ENCODE results near the gene CNKSR3.

Gene CNKSR3

DNA sequence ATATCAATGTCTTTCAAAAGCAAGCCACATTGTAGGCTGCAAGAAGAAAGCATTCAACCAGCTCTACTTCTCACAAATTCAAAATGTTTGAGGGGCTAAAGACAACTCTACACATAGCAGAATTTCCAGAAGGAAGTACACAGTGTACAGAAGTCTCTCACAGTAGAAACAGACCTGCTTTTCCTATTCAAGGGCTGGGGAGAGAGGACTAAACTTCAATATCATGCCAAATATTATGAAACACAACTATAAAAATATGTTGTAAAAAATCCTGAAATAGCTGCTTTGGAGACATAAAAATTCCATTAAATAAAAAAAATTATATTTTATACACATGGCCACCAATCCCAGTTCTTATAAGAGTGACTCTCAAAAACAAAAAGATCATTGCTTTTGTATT is 83.0 kb downstream of the CNKSR3 start:
- Mint-ChIP-seq H3K27me3 (ENCODE audit: low read depth) (peaks cover 5% of the 10 kb centered on the region), H3K4me3 (no peak overlapping the region), H3K36me3 (ENCODE audit: low read depth) (no peaks in the 10 kb centered on the region), H3K4me1 (ENCODE audit: low read depth) (no peaks in the 10 kb centered on the region), H3K9me3 (peaks cover 4% of the 10 kb centered on the region), H3K27ac (no peak overlapping the region)

DNA sequence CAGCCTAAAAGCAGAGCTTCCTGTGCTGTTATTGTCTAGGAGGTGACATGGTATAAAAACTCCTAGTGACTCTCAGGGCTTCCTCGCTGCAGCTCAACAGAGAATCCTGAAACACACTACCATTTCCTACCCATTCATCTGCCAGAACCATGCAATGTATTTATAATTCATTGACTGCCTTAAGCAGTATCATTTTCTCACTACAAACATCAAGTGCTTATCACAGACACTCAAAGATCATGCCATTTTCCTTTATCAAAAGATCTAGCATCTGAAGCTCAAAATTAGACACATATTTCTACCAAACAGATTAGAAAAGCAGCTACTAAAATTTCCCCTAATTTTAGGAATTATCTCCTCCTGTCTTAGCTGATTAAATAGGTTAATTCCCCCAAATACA is 83.5 kb downstream of the CNKSR3 start:
- H3K36me3 Mint-ChIP-seq (ENCODE audit: low read depth) = no peaks in the 10 kb centered on the region
- H3K4me1 Mint-ChIP-seq (ENCODE audit: low read depth) = no peaks in the 10 kb centered on the region
- H3K4me3 Mint-ChIP-seq = no peak overlapping the region
- peaks cover under 1% of the 10 kb centered on the region for H3K27me3 Mint-ChIP-seq (ENCODE audit: low read depth)
- no peaks in the 10 kb centered on the region for H3K9me3 Mint-ChIP-seq
- H3K27ac Mint-ChIP-seq = no peak overlapping the region

DNA sequence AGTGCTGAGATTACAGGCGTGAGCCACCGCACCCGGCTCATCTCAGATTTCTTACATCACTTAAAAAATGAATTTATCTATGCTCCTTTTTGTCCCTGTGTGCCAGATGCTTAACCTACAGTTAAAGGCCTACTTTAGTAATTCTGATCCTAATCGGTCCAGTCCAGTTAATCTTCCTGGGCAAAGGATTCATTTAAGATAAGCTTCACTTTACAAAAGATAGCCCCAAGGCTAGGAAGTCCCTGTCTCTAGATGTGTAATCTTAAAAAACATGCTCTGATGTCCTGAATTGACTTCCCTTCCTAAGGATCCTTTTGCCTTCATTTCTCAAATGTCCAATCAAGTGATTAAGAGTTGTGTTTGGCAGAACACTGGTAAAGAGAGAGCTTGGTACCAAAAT is 85.5 kb downstream of the CNKSR3 start:
- H3K27ac Mint-ChIP-seq = no peak overlapping the region
- H3K4me3 Mint-ChIP-seq = no peak overlapping the region
- H3K4me1 Mint-ChIP-seq (ENCODE audit: low read depth) = no peaks in the 10 kb centered on the region
- no peaks in the 10 kb centered on the region for H3K27me3 Mint-ChIP-seq (ENCODE audit: low read depth)
- H3K36me3 Mint-ChIP-seq (ENCODE audit: low read depth) = no peaks in the 10 kb centered on the region
- H3K9me3 Mint-ChIP-seq = no peaks in the 10 kb centered on the region

DNA sequence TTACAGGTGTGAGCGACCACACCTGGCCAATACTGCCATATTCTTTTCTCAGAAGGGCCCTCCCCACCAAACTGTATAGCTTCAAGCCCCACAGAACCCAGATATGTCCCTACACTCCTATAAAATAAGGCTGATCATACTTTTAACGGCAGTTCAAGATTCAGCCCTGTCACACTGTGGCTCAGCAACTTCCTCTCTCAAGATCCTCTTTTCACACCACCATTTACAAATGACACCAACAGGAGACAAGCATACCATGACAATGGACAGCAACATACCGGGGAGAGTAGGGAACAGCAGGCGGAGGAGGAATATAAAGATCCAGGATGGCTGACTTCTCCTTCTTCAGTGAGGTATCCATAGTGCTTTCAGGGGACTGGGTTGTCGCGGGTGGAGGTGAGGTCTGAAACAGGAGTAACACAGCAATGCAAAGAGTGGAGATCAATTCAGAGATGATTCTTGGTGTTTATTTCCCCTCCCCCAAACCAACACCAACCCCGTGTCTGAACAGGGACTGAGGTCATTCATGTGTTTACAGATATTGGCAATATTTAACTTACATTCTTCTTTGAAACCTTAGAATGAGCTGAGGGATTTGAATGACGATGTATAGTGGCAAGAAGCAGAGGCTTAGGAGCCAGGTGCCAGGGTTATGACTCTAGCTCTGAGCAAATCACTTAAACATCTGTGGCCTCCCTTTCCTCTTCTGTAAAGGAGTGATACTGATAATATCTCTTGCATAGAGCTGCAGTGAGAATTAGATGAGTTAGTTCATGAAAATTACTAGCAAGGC is 96.3 kb downstream of the CNKSR3 start:
- Mint-ChIP-seq H3K9me3 (no peaks in the 10 kb centered on the region), H3K4me1 (ENCODE audit: low read depth) (peaks cover 3% of the 10 kb centered on the region), H3K27ac (no peak overlapping the region), H3K36me3 (ENCODE audit: low read depth) (no peaks in the 10 kb centered on the region), H3K4me3 (no peak overlapping the region), H3K27me3 (ENCODE audit: low read depth) (no peaks in the 10 kb centered on the region)

DNA sequence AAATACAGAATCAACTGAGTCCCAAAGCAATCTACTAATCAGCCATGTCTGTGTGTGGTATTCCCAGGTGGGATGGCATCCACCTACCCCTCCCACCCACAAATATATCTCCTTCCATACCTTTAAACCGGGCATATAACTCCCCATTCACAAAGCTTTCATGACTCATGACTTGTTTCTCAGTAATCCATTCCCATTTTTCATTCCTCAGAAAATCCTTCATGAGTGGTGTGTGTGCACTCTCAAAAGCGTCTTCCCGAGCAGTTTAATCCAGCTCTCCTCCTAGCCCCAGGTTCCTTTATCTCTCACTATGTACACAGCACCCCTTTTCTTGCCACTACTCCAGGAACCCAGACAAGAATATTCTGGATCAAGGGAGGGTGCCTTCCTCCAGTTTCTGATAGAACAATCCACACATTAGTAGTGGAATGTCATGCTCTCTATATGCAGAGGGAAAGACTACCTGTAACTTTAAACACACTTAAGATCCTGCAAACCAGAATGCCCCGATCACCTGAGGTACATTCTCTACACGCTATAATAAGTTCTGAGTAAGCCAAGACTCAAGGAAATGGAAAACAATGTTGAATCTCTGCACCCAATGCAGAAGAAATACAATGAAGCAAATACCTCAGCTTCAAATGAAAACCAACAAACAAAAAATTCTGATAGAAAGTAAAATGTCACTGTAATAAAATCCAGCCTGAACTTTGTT is 98.2 kb downstream of the CNKSR3 start:
- H3K27ac Mint-ChIP-seq = no peak overlapping the region
- H3K36me3 Mint-ChIP-seq (ENCODE audit: low read depth) = no peaks in the 10 kb centered on the region
- no peaks in the 10 kb centered on the region for H3K9me3 Mint-ChIP-seq
- peaks cover 3% of the 10 kb centered on the region for H3K4me1 Mint-ChIP-seq (ENCODE audit: low read depth)
- H3K27me3 Mint-ChIP-seq (ENCODE audit: low read depth) = no peaks in the 10 kb centered on the region
- H3K4me3 Mint-ChIP-seq = no peak overlapping the region

DNA sequence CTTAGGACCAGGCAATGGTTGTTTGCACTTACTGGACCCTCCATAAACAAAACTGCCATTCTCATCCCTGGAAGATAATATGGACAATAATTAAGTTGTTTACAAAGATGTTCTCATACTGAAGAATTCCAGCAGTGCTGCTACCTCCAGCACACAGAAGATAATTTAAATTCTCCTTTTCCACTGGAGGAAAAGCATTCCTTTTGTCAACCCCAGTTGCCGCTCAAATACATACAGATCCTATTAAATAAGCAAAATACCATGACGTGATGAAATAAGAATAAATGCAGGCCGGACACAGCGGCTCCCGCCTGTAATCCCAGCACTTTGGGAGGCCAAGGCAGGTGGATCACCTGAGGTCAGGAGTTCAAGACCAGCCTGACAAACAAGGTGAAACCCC is 99.4 kb downstream of the CNKSR3 start:
- Mint-ChIP-seq H3K36me3 (ENCODE audit: low read depth) (no peaks in the 10 kb centered on the region), H3K4me3 (no peak overlapping the region), H3K4me1 (ENCODE audit: low read depth) (peaks cover 3% of the 10 kb centered on the region), H3K27me3 (ENCODE audit: low read depth) (no peaks in the 10 kb centered on the region), H3K27ac (no peak overlapping the region), H3K9me3 (no peaks in the 10 kb centered on the region)

DNA sequence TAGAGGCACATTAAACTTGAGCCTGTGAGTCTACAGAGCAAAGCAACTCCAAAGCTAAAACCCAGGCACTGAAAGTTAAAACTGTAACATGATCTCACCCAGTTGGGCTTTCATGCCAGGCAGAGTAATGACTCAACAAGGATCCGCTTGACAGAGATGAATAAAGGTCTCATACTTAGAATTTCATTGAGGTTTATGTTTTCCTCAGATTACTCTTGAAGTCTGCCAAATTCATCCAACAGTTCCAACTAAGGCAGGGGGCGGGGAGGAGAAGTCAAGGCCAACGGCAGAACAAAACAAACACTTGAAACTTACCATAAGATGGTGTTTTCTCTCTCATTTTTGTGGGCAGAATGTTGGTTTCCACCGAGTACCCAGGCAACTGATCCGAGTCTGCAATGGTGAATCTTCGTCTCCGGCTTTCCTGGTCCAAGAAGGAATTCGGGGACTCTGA is 99.8 kb downstream of the CNKSR3 start:
- no peaks in the 10 kb centered on the region for H3K9me3 Mint-ChIP-seq
- H3K4me3 Mint-ChIP-seq = no peak overlapping the region
- H3K4me1 Mint-ChIP-seq (ENCODE audit: low read depth) = peaks cover 3% of the 10 kb centered on the region
- H3K27ac Mint-ChIP-seq = no peak overlapping the region
- H3K36me3 Mint-ChIP-seq (ENCODE audit: low read depth) = no peaks in the 10 kb centered on the region
- no peaks in the 10 kb centered on the region for H3K27me3 Mint-ChIP-seq (ENCODE audit: low read depth)

DNA sequence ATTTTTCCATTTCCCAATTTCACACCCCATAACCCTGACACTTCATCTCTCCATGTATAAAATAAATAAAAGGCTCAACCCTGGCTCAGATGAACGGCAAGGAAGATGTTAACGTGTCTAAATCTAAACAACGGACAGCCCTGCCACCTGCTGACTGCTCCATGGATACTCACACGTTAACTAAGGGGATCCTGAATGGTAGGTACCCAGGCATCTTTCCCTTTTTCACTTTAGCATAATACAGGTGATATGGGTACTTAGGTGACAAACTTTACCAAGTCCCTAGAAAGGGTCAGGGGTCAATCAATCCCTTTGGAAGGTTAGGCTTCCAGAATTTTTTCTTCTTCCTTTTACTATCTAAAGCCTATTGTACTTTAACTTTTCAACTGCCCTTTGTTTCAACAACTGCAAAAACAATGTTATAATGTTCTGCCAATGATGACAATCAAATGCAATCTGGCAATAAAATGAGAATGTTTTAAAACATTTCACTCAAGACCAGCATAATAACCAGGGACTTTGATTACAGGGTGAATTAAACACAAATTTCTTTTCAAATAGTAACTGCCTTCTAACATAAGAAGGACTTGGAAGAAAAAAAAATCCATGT is 101.5 kb downstream of the CNKSR3 start:
- Mint-ChIP-seq H3K27me3 (ENCODE audit: low read depth) (no peaks in the 10 kb centered on the region), H3K27ac (no peak overlapping the region), H3K36me3 (ENCODE audit: low read depth) (no peaks in the 10 kb centered on the region), H3K9me3 (no peaks in the 10 kb centered on the region), H3K4me1 (ENCODE audit: low read depth) (peaks cover 3% of the 10 kb centered on the region), H3K4me3 (no peak overlapping the region)

DNA sequence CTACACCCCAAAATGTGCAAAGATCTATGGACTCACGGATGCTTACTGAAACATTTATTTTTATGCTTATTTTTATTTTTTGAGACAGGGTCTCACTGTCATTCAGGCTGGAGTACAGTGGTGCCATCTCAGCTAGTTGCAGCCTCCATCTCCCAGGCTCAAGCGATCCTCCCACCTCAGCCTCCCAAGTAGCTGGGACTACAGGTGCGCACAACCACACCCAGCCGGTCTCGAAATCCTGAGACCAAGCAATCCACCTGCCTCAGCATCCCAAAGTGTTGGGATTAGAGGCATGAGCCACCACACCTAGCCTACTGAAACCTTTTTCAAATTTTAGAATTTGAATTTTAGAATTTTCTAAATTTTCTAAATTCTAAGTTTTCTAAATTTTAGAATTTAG is 103.0 kb downstream of the CNKSR3 start:
- H3K27ac Mint-ChIP-seq = no peak overlapping the region
- H3K9me3 Mint-ChIP-seq = no peaks in the 10 kb centered on the region
- H3K36me3 Mint-ChIP-seq (ENCODE audit: low read depth) = no peaks in the 10 kb centered on the region
- peaks cover 3% of the 10 kb centered on the region for H3K4me1 Mint-ChIP-seq (ENCODE audit: low read depth)
- no peaks in the 10 kb centered on the region for H3K27me3 Mint-ChIP-seq (ENCODE audit: low read depth)
- H3K4me3 Mint-ChIP-seq = no peak overlapping the region

DNA sequence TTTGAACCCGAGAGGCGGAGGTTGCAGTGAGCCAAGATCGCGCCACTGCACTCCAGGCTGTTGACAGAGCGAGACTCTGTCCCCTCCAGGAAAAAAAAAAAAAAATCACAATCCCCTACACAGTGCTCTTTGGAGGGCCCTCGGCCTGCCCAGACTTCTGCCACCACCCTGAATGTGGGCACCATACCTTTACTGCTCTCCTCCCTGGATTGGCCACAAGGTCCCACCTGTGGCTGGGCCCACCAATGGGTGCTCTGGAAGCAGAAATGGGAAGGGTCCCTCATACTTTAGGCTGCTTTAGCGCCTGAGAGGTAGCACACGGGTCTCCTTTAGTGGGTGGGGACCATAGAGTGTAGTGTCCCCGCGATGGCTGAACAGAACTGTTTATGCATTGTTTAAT is 103.6 kb downstream of the CNKSR3 start:
- H3K27ac Mint-ChIP-seq = no peak overlapping the region
- H3K36me3 Mint-ChIP-seq (ENCODE audit: low read depth) = no peaks in the 10 kb centered on the region
- H3K4me3 Mint-ChIP-seq = no peak overlapping the region
- no peaks in the 10 kb centered on the region for H3K27me3 Mint-ChIP-seq (ENCODE audit: low read depth)
- H3K4me1 Mint-ChIP-seq (ENCODE audit: low read depth) = peaks cover 3% of the 10 kb centered on the region
- H3K9me3 Mint-ChIP-seq = no peaks in the 10 kb centered on the region

DNA sequence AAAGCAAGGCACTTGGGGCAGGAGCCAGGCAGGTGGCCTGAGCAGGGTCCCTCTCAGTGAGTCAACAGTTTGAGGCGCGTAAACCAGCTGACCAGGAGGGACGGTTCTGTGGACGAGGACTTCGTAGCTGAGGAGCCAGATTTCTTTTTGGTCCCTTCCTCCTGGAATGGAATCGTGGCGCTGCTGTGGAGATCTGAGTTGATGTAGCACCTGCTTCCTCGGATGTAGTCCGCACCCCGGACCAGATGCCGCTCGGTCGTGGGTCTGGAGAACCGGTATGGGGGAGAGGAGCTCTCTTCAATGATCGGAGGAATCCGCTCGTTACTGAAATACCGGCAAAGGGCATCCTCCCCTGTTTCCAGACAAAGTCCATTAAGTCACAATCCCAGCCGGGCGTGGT is 104.2 kb downstream of the CNKSR3 start:
- H3K4me1 Mint-ChIP-seq (ENCODE audit: low read depth) = peaks cover 3% of the 10 kb centered on the region
- H3K4me3 Mint-ChIP-seq = no peak overlapping the region
- no peaks in the 10 kb centered on the region for H3K9me3 Mint-ChIP-seq
- H3K27ac Mint-ChIP-seq = no peak overlapping the region
- H3K36me3 Mint-ChIP-seq (ENCODE audit: low read depth) = no peaks in the 10 kb centered on the region
- H3K27me3 Mint-ChIP-seq (ENCODE audit: low read depth) = no peaks in the 10 kb centered on the region

DNA sequence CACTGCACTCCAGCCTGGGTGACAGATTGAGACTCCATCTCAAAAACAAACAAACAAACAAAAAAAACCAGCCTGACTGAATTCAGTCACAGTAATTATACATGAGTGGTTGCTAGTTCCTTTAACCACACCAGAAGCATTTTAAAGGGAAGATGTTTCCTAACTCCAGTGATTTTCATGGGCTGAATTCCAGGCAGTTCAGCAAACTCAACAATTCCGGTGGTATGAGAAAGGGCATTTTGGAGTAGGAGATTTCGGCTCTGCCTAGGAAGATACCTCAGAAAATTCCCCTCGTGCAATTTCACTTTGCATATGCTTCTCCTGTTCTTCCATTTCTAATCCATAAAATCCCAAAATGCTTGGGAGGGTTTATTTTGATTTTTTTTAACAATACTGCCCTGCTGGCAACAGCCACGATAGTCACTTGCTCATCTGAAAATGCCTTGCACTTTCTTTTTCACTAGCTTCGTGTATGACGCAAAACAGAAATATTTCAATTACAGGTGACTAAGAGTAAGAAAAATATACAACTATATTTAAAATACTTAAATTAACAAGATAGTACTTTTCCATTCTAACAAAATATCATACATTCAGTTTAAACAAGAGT is 105.6 kb downstream of the CNKSR3 start:
- Mint-ChIP-seq H3K36me3 (ENCODE audit: low read depth) (no peaks in the 10 kb centered on the region), H3K27me3 (ENCODE audit: low read depth) (no peaks in the 10 kb centered on the region), H3K27ac (no peak overlapping the region), H3K4me1 (ENCODE audit: low read depth) (no peaks in the 10 kb centered on the region), H3K4me3 (no peak overlapping the region), H3K9me3 (no peaks in the 10 kb centered on the region)

DNA sequence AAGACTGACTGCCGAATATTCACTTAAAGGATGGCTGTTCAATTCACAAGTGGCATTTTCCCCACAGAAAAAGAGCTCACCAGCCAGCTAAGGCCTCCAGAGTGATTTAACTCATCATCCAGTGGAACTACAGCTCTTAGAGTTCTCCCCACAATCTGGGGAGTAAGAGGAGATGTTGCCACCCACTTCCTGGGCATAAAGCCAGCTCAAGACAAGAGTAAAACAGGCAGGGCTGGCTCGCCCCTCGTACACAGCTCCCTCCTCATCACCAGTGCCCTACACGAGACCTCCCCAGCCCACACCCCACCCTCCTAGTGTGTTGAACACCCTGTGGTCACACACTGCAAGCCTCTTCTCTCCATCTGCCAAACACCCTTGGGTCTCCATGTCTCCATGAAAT is 106.7 kb downstream of the CNKSR3 start:
- Mint-ChIP-seq H3K36me3 (ENCODE audit: low read depth) (no peaks in the 10 kb centered on the region), H3K9me3 (no peaks in the 10 kb centered on the region), H3K27ac (no peak overlapping the region)

DNA sequence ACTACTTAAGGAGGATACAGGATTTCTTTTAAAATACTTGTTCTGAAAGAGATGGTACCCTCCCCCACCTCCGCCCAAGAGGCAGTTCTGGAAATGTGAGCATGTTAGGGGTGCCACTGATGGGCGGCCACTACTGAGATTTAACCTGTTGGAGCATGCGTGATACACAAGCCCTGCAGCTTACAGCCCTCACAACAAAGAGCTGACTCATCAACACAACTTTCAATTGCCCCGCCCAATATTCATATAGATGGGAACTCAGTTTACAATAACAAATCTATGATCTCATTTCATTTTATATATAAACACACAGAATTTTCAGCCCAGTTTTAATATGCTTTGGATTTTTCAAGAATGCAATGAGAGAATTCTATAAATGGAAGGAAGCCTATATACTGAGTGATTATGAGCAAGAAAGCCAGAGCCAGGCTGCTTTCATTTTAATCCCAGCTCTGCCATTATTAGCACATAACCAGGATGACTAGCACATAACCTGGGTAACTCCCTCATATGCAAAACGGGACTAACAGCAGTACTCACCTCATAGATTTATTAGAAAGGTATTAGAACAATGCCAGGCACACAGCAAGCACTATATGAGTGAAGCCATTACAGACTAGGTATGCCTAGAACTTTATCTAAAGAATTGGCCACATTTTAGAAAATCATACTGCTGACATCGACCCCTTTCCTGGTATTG is 108.3 kb downstream of the CNKSR3 start:
- Mint-ChIP-seq H3K36me3 (ENCODE audit: low read depth) (no peaks in the 10 kb centered on the region), H3K4me1 (ENCODE audit: low read depth) (no peaks in the 10 kb centered on the region), H3K27me3 (ENCODE audit: low read depth) (no peaks in the 10 kb centered on the region), H3K27ac (no peak overlapping the region), H3K4me3 (no peak overlapping the region), H3K9me3 (no peaks in the 10 kb centered on the region)

More for the DNA sequence above, 106.7 kb downstream of the CNKSR3 start:
- no peak overlapping the region for H3K4me3 Mint-ChIP-seq
- H3K4me1 Mint-ChIP-seq (ENCODE audit: low read depth) = no peaks in the 10 kb centered on the region
- no peaks in the 10 kb centered on the region for H3K27me3 Mint-ChIP-seq (ENCODE audit: low read depth)

Measured in T-helper 1 cell treated with Interleukin-12 subunit alpha and Interleukin-12 subunit beta and Interleukin-4 antibody, amounts not matched to agents 30 μg/mL and 1 μg/mL, for 36 hours (primary cell).